Transverse colon (tissue), 4 donors: ENCODE measurements around the gene CPEB3. TPM values are rescaled to one million over a fixed set of nuclear protein-coding genes. Genes with fewer than 3 reads are reported as not detected.

ENCODE experiments used
- DNase-seq: peaks from one replicate; pipeline ENCODE4 v3.0.0-alpha.2; 2019
- H3K27ac ChIP-seq, 4 donors: fragments of 200-600 bp; sonication (generic); 2 replicates each; pipeline ENCODE4 v1.5.1; 2016 to 2018; ENCODE audit warnings: inconsistent platforms in 4 of 4
- H3K27me3 ChIP-seq: fragments of 200-600 bp; sonication (generic); 2 replicates; pipeline ENCODE4 v1.5.1; 2017; ENCODE audit warnings: inconsistent platforms
- H3K36me3 ChIP-seq, 4 donors: fragments of 200-600 bp; sonication (generic); 2 replicates each; pipeline ENCODE4 v1.5.1; 2017 to 2019; ENCODE audit warnings: inconsistent platforms in 4 of 4
- H3K4me1 ChIP-seq, 4 donors: fragments of 200-600 bp; sonication (generic); 2 replicates each; pipeline ENCODE4 v1.5.1; 2017 to 2020; ENCODE audit warnings: inconsistent platforms in 4 of 4
- H3K4me3 ChIP-seq, 4 donors: fragments of 200-600 bp; sonication (generic); 1 replicate in 1 of 4; 2 replicates in 3 of 4; pipeline versions ENCODE4 v1.5.1 to v1.6.1; 2017 to 2019; ENCODE audit warnings: inconsistent platforms in 4 of 4
- H3K9me3 ChIP-seq, 2 donors: fragments of 200-600 bp; sonication (generic); 2 replicates each; pipeline ENCODE4 v1.5.1; 2017 to 2019; ENCODE audit warnings: inconsistent platforms in 2 of 2
- CTCF ChIP-seq, 5 experiments: fragments of 200-600 bp in 3 of 5; fragments of 450-650 bp in 2 of 5; sonication (generic) in 3 of 5; IDR thresholded peaks; 1 replicate in 2 of 5; 2 replicates in 3 of 5; pipeline ENCODE4 v1.5.1; 2016 to 2017; ENCODE audit warnings: antibody characterized with exemption in 5 of 5, inconsistent platforms in 3 of 5, mild to moderate bottlenecking in 2 of 5, moderate library complexity in 1 of 5
- EP300 ChIP-seq: sonication (generic); formaldehyde crosslinking; IDR thresholded peaks from one replicate; pipeline ENCODE4 v1.6.1; 2017; ENCODE audit warnings: antibody characterized with exemption, low read depth
- POLR2A ChIP-seq: fragments of 450-650 bp; IDR thresholded peaks from one replicate; pipeline ENCODE4 v1.6.1; 2016; ENCODE audit warnings: antibody characterized with exemption, mild to moderate bottlenecking, moderate library complexity
- POLR2AphosphoS5 ChIP-seq, 3 donors: sonication (generic); formaldehyde crosslinking; IDR thresholded peaks; one replicate each; pipeline ENCODE4 v1.6.1; 2016; ENCODE audit warnings: antibody characterized with exemption in 3 of 3
- WGBS, 2 donors: methylation state at CpG; one replicate each; pipeline ENCODE4 v1.1.5; 2018; ENCODE audit warnings: low coverage in 1 of 2; 5-methylcytosine and 5-hydroxymethylcytosine counted together
- in situ Hi-C, 4 donors: fragments of 200-750 bp; cut with MboI; loops; one replicate each; pipeline versions ENCODE4 v1.15.0 to v1.15.1; 2017; ENCODE audit warnings: low sequenced_read_pairs in 3 of 4, low pct_ligation_motif_present in 1 of 4, low pct_unique_long_range_greater_than_20kb in 1 of 4
- intact Hi-C: fragments of 100-400 bp; cut with DNase I; formaldehyde crosslinking; loops from one replicate; pipeline ENCODE4 v1.15.1; 2023; ENCODE audit warnings: low total_unique reads
- total RNA-seq, 4 donors: library from RNA; depleted of rRNA; stranded (reverse); fragments of >200 nt; gene quantifications; one replicate each; pipeline ENCODE4 v1.1.0, GENCODE V29; 2016

CPEB3 gene
- total RNA-seq, 4 donors from 2014 or later: 10.9 to 24.3 (median 13.1) TPM

- DNase-seq: no peak
- H3K4me3 ChIP-seq: peak overlapping the region in 3 of 4 donors; percentile 59 to 81 (median 73)
- peaks cover 0 to 8% (median 1%) of the 10 kb centered on the region in 4 donors for H3K36me3 ChIP-seq
- 89 to 93% methylated on average over 3 of the region's 3 CpGs for WGBS, 2 donors
- in situ Hi-C loops: no loop called here
- H3K27me3 ChIP-seq: no peaks in the 10 kb centered on the region
- intact Hi-C loops: no loop called here
- no peaks in the 10 kb centered on the region for H3K9me3 ChIP-seq
- no peak for TF ChIP-seq EP300
- TF ChIP-seq POLR2AphosphoS5 (IDR thresholded peaks at IDR 0.05): no peak
- no peak for TF ChIP-seq POLR2A
- no peak for TF ChIP-seq CTCF (IDR thresholded peaks at IDR 0.05)
- peaks cover 0 to 51% (median 32%) of the 10 kb centered on the region in 4 donors for H3K4me1 ChIP-seq
- H3K27ac ChIP-seq: peak overlapping the region; percentile 80 to 93 (median 92)
These were observed 52.8 kb downstream of the CPEB3 start for GRCh38 chr10:92238054-92238585.

- intact Hi-C loops: no loop called here
- WGBS, 2 donors: 70 to 82% methylated on average over 1 of the region's 1 CpG
- H3K36me3 ChIP-seq: peaks cover 0 to 13% (median 2%) of the 10 kb centered on the region in 4 donors
- H3K9me3 ChIP-seq: no peaks in the 10 kb centered on the region
- H3K27me3 ChIP-seq: no peaks in the 10 kb centered on the region
- H3K4me1 ChIP-seq: peaks cover 0 to 10% (median 6%) of the 10 kb centered on the region in 4 donors
- no peak overlapping the region for H3K4me3 ChIP-seq
- in situ Hi-C loops: no loop called here
- no peak for TF ChIP-seq EP300
- TF ChIP-seq POLR2AphosphoS5 (IDR thresholded peaks at IDR 0.05): no peak
- TF ChIP-seq CTCF (IDR thresholded peaks at IDR 0.05): no peak
- no peak for TF ChIP-seq POLR2A
- H3K27ac ChIP-seq: no peak overlapping the region
- DNase-seq: no peak
These were observed 59.7 kb downstream of the CPEB3 start for GRCh38 chr10:92231196-92231595.

- 84 to 100% methylated on average over 1 of the region's 1 CpG for WGBS, 2 donors
These were observed 68.1 kb downstream of the CPEB3 start for GRCh38 chr10:92222603-92223262.

More at GRCh38 chr10:92222603-92223262, 68.1 kb downstream of the CPEB3 start:
- no peak for TF ChIP-seq CTCF (IDR thresholded peaks at IDR 0.05)
- no peak for TF ChIP-seq POLR2A
- no peak for TF ChIP-seq EP300
- no peak for TF ChIP-seq POLR2AphosphoS5 (IDR thresholded peaks at IDR 0.05)
- intact Hi-C loops: no loop called here
- H3K27me3 ChIP-seq: no peaks in the 10 kb centered on the region
- H3K4me1 ChIP-seq: no peaks in the 10 kb centered on the region
- H3K27ac ChIP-seq: no peak overlapping the region
- H3K9me3 ChIP-seq: no peaks in the 10 kb centered on the region
- no peak overlapping the region for H3K4me3 ChIP-seq
- in situ Hi-C loops: no loop called here
- peaks cover 0 to 5% (median 0%) of the 10 kb centered on the region in 4 donors for H3K36me3 ChIP-seq
- DNase-seq: no peak
